Measurements from ENCODE around the gene JAM3.

- TF ChIP-seq, protein P1, sequence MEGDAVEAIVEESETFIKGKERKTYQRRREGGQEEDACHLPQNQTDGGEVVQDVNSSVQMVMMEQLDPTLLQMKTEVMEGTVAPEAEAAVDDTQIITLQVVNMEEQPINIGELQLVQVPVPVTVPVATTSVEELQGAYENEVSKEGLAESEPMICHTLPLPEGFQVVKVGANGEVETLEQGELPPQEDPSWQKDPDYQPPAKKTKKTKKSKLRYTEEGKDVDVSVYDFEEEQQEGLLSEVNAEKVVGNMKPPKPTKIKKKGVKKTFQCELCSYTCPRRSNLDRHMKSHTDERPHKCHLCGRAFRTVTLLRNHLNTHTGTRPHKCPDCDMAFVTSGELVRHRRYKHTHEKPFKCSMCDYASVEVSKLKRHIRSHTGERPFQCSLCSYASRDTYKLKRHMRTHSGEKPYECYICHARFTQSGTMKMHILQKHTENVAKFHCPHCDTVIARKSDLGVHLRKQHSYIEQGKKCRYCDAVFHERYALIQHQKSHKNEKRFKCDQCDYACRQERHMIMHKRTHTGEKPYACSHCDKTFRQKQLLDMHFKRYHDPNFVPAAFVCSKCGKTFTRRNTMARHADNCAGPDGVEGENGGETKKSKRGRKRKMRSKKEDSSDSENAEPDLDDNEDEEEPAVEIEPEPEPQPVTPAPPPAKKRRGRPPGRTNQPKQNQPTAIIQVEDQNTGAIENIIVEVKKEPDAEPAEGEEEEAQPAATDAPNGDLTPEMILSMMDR (IDR thresholded peaks at IDR 0.05): no peak
- TF ChIP-seq POLR2A (IDR thresholded peaks at IDR 0.05): no peak
These were observed 32.3 kb upstream of the JAM3 start for GRCh38 chr11:134036492-134037045.
